Gastrocnemius medialis (tissue), 4 donors: ENCODE results near the gene AMBP. TPM values are rescaled to one million over a fixed set of nuclear protein-coding genes. Genes with fewer than 3 reads are reported as not detected.

ENCODE experiments used
- ATAC-seq, 2 donors: fragments of 150-250 bp; one replicate each; pipeline ENCODE4 v1.9.1; 2016
- DNase-seq, 2 donors: peaks; one replicate each; pipeline ENCODE4 v3.0.0-alpha.2; 2019
- H3K27ac ChIP-seq, 4 donors: fragments of 200-600 bp; sonication (generic); 1 replicate in 1 of 4; 2 replicates in 3 of 4; pipeline ENCODE4 v1.5.1; 2016 to 2018; ENCODE audit warnings: mild to moderate bottlenecking in 2 of 4, moderate library complexity in 1 of 4
- H3K27me3 ChIP-seq, 3 donors: fragments of 200-600 bp; sonication (generic) in 2 of 3; 1 replicate in 1 of 3; 2 replicates in 2 of 3; pipeline versions ENCODE4 v1.5.1 to v1.6.0; 2016 to 2019; ENCODE audit warnings: mild to moderate bottlenecking in 1 of 3, moderate library complexity in 1 of 3
- H3K36me3 ChIP-seq, 2 donors: fragments of 200-600 bp; sonication (generic) in 1 of 2; one replicate each; pipeline ENCODE4 v1.5.1; 2017 to 2018
- H3K4me1 ChIP-seq, 2 donors: fragments of 200-600 bp; sonication (generic) in 1 of 2; one replicate each; pipeline ENCODE4 v1.5.1; 2016 to 2017; ENCODE audit warnings: mild to moderate bottlenecking in 2 of 2
- H3K4me3 ChIP-seq, 4 donors: fragments of 200-600 bp; sonication (generic) in 3 of 4; 1 replicate in 1 of 4; 2 replicates in 3 of 4; pipeline ENCODE4 v1.5.1; 2016 to 2019; ENCODE audit warnings: mild to moderate bottlenecking in 2 of 4
- H3K9me3 ChIP-seq, 3 donors: fragments of 200-600 bp; sonication (generic) in 2 of 3; 1 replicate in 1 of 3; 2 replicates in 2 of 3; pipeline ENCODE4 v1.5.1; 2016 to 2019
- POLR2A ChIP-seq, 2 donors: fragments of 450-650 bp; IDR thresholded peaks; one replicate each; pipeline ENCODE4 v1.6.1; 2017; ENCODE audit warnings: antibody characterized with exemption in 2 of 2, mild to moderate bottlenecking in 2 of 2, moderate library complexity in 2 of 2
- in situ Hi-C, 4 donors: fragments of 200-750 bp; cut with MboI; loops; one replicate each; pipeline versions ENCODE4 v1.15.0 to v1.8.0; 2017; ENCODE audit warnings: low sequenced_read_pairs in 4 of 4
- intact Hi-C: fragments of 100-400 bp; cut with DNase I; formaldehyde crosslinking; loops from one replicate; pipeline ENCODE4 v1.15.1; 2023; ENCODE audit warnings: low total_unique reads
- total RNA-seq, 4 donors: library from RNA; depleted of rRNA; stranded (reverse); fragments of >200 nt; gene quantifications; one replicate each; pipeline versions ENCODE4 v1.1.0 to v1.2.3, GENCODE V29; 2016
- TF ChIP-seq, protein P1 (sequence below), 5 experiments: fragments of 450-650 bp in 3 of 5; fragments of 200-600 bp in 2 of 5; sonication (generic) in 2 of 5; IDR thresholded peaks in 4 of 5; conservative IDR thresholded peaks in 1 of 5; 1 replicate in 4 of 5; 2 replicates in 1 of 5; pipeline ENCODE4 v1.5.1; 2016 to 2019; ENCODE audit warnings: antibody characterized with exemption in 5 of 5, mild to moderate bottlenecking in 3 of 5, moderate library complexity in 3 of 5

The AMBP gene
- total RNA-seq, 4 donors from 2014 or later = 3.2 to 7.2 TPM; not detected in 2

DNA sequence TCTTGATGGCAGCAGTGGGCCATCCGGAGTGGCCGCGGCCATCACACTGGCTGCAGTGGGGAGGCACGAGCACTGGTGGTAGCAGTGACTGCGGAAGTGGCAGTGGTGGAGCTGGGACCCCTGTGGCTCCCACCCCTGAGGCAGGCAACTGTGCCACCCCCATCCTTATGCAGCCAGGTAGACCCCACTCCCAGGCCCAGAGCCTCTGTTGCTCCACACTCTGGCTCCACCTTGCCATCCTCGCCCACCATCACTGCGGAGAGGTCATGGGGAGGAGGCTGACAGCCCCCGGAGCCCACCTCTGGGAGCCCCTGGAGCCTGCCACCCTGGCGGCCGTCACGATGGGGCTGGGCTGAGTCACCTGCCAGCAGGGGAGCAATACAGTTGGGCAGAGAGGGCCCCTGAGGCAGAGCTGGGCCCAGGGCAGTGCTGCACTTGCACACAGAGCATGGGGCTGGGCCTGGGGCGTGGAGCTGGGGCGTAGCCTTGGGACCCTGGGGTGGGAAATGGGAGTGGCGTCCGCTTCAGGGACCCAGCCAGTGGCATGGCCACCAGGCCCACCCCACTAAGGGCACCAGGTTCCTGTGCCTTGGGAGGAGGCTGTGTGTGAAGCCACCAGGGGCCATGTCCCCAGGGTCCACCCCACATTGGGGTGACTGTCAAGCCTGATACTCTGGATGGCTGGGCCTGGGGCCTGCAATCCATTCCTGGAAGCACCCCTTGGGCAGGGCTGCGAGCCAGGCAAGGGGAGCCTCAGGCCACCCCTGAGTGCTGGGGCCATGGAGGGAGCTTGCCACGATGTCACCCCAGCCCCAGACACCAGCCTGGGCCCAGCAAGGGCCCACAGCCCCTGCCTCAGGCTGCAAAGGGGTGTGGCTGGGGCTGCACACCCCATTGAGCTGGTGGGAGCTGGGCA, 7.7 kb downstream of the AMBP start:
- TF ChIP-seq, protein P1, sequence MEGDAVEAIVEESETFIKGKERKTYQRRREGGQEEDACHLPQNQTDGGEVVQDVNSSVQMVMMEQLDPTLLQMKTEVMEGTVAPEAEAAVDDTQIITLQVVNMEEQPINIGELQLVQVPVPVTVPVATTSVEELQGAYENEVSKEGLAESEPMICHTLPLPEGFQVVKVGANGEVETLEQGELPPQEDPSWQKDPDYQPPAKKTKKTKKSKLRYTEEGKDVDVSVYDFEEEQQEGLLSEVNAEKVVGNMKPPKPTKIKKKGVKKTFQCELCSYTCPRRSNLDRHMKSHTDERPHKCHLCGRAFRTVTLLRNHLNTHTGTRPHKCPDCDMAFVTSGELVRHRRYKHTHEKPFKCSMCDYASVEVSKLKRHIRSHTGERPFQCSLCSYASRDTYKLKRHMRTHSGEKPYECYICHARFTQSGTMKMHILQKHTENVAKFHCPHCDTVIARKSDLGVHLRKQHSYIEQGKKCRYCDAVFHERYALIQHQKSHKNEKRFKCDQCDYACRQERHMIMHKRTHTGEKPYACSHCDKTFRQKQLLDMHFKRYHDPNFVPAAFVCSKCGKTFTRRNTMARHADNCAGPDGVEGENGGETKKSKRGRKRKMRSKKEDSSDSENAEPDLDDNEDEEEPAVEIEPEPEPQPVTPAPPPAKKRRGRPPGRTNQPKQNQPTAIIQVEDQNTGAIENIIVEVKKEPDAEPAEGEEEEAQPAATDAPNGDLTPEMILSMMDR (IDR thresholded peaks at IDR 0.05 in 4 of 5, conservative IDR thresholded peaks at IDR 0.05 in 1 of 5) = no peak
- no peak for TF ChIP-seq POLR2A (IDR thresholded peaks at IDR 0.05)
- H3K4me1 ChIP-seq = no peaks in the 10 kb centered on the region
- intact Hi-C loops (no loop called here), in situ Hi-C loops (no loop called here)
- H3K36me3 ChIP-seq = no peaks in the 10 kb centered on the region
- DNase-seq (no peak), ATAC-seq (no peak)
- H3K4me3 ChIP-seq = no peak overlapping the region
- no peaks in the 10 kb centered on the region for H3K27me3 ChIP-seq
- no peaks in the 10 kb centered on the region for H3K9me3 ChIP-seq
- H3K27ac ChIP-seq = no peak overlapping the region

DNA sequence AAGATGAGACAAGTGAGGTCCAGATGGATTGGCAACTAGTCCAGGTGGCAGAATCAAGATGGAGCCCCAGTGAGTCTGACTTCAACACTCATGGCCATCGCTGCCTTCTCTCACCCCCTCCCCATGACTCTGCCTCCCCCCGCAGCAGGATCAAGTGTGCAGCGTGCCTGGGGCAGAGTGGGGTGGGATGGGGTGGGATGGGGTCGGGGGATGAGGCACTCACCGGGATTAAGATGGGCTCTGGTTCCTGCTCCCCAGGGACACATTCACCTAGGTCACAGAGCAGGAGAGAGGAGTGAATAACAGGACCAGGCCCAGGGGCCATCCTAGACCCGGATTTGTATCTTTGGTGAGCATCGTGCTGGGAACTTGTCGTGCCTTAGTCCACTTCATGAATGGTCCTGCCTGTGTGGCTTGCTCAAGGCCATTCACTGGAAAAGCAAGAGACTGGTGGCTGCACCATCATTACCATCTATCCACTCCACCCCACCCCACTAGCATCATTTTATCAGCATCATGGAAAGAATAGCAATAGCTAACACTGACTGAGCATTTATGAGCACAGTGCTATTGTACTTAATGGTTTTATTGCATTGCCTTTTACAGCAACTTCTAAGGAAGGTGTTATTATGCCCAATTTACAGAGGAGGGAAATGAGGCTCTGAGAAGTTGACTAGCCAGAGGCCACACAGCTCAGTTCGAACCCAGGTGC, 8.5 kb downstream of the AMBP start:
- H3K36me3 ChIP-seq = no peaks in the 10 kb centered on the region
- intact Hi-C loops (no loop called here), in situ Hi-C loops (no loop called here)
- H3K4me3 ChIP-seq = no peak overlapping the region
- no peaks in the 10 kb centered on the region for H3K4me1 ChIP-seq
- no peaks in the 10 kb centered on the region for H3K27me3 ChIP-seq
- ATAC-seq (no peak), DNase-seq (no peak)
- H3K9me3 ChIP-seq = no peaks in the 10 kb centered on the region
- H3K27ac ChIP-seq = no peak overlapping the region
- TF ChIP-seq, protein P1 (IDR thresholded peaks at IDR 0.05 in 4 of 5, conservative IDR thresholded peaks at IDR 0.05 in 1 of 5) = no peak
- TF ChIP-seq POLR2A (IDR thresholded peaks at IDR 0.05) = no peak

GRCh38 chr9:114065304-114065703, 12.8 kb downstream of the AMBP start:
- in situ Hi-C loops (no loop called here), intact Hi-C loops (no loop called here)
- DNase-seq (no peak), ATAC-seq (no peak)
- H3K4me3 ChIP-seq = no peak overlapping the region
- TF ChIP-seq, protein P1 (IDR thresholded peaks at IDR 0.05 in 4 of 5, conservative IDR thresholded peaks at IDR 0.05 in 1 of 5) = no peak
- TF ChIP-seq POLR2A (IDR thresholded peaks at IDR 0.05) = no peak
- H3K4me1 ChIP-seq = no peaks in the 10 kb centered on the region
- H3K27me3 ChIP-seq = no peaks in the 10 kb centered on the region
- no peaks in the 10 kb centered on the region for H3K36me3 ChIP-seq
- no peak overlapping the region for H3K27ac ChIP-seq
- H3K9me3 ChIP-seq = no peaks in the 10 kb centered on the region

DNA sequence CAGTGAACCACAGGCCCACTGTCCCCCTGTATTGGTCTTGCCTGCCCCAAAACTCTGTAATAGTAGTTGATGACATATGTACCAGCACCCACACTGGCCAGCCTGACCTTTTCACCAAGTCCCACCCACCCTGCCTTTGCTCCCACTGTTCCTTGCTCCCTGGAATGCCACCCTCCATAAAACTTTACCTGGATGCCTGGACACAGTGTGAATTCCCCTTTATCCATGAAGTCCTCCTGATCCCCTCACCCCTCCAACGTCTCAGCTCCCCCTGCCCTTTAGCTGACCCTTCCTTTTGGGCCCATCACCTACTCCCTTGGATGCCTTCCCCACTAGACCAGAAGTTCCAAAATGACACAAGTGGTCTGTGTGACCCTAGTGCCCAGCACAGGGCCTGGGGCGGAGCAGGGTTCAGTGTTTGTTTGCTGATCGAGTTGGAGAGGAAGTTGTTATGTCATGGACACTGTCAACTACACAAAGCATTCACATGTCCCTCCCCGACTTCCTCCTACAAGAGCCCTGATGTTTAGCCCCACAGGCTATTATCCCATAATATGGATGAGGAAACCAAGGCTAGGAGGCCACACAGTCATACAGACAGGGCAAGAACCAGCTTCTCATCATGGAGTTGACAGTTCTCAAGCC, 16.1 kb downstream of the AMBP start:
- ATAC-seq (no peak), DNase-seq (no peak)
- TF ChIP-seq, protein P1 (IDR thresholded peaks at IDR 0.05 in 4 of 5, conservative IDR thresholded peaks at IDR 0.05 in 1 of 5) = no peak
- TF ChIP-seq POLR2A (IDR thresholded peaks at IDR 0.05) = no peak
- no peaks in the 10 kb centered on the region for H3K27me3 ChIP-seq
- H3K36me3 ChIP-seq = no peaks in the 10 kb centered on the region
- H3K27ac ChIP-seq = no peak overlapping the region
- peaks cover 7 to 8% of the 10 kb centered on the region in 2 donors for H3K4me1 ChIP-seq
- H3K9me3 ChIP-seq = no peaks in the 10 kb centered on the region
- intact Hi-C loops (no loop called here), in situ Hi-C loops (no loop called here)
- H3K4me3 ChIP-seq = no peak overlapping the region
